Endothelial cell of umbilical vein (primary cell): ENCODE results near the gene TIMM23B. TPM values are rescaled to one million over a fixed set of nuclear protein-coding genes. Genes with fewer than 3 reads are reported as not detected.
"Not testable (repeated sequence)": the region's sequence is repeated elsewhere in the genome, so short reads cannot be mapped to it uniquely, and the experiment has no call there.

Experiments
- BruUV-seq: library from RNA; stranded (reverse); fragments of 400-500 nt; replicated peaks from 2 replicates; lab custom pipeline; 2021; lab: Mats Ljungman, UMichigan
- CTCF ChIA-PET: fragments of 300-600, 350-600 bp; sonication (Branson Sonifier 250); formaldehyde crosslinking; loops from one replicate; lab custom pipeline; 2021; ENCODE audit warnings: antibody characterized with exemption, inconsistent platforms; lab: Charles Lee
- POLR2A ChIA-PET: fragments of 300-600, 350-600 bp; sonication (Branson Sonifier 250); formaldehyde crosslinking; loops from one replicate; lab custom pipeline; 2021; ENCODE audit warnings: antibody characterized with exemption, inconsistent platforms; lab: Charles Lee
- DNase-seq: peaks from one replicate; pipeline ENCODE4 v3.0.0-alpha.2; 2011; ENCODE audit warnings: low read depth, low spot score
- FAIRE-seq: peaks from 2 replicates; lab custom pipeline; 2011; peaks lifted over from hg19 to GRCh38; lab: Jason Lieb, UNC
- H2AFZ ChIP-seq: 2 replicates; pipeline ENCODE4 v1.6.0; 2012; ENCODE audit warnings: low read depth, low read length, control low read depth, inconsistent platforms
- H3K27ac ChIP-seq: 2 replicates; pipeline ENCODE4 v1.5.1; 2011; ENCODE audit warnings: low read depth, mild to moderate bottlenecking, control low read depth, low read length, moderate library complexity; ENCODE audit not compliant: insufficient read depth
- H3K27me3 ChIP-seq, 2 experiments: 2 replicates each; pipeline versions ENCODE4 v1.6.0 to v1.6.1; 2011; ENCODE audit warnings: low read length in 2 of 2, mixed read lengths in 1 of 2; ENCODE audit not compliant: control insufficient read depth in 2 of 2, insufficient read depth in 2 of 2
- H3K36me3 ChIP-seq, 2 experiments: 2 replicates in 1 of 2; 3 replicates in 1 of 2; pipeline ENCODE4 v1.5.1; 2011; ENCODE audit warnings: low read length in 2 of 2, mild to moderate bottlenecking in 1 of 2, moderate library complexity in 1 of 2; ENCODE audit not compliant: control insufficient read depth in 2 of 2, insufficient read depth in 2 of 2; ENCODE audit errors: extremely low read depth in 1 of 2
- H3K4me1 ChIP-seq: 3 replicates; pipeline ENCODE4 v1.5.1; 2011; ENCODE audit warnings: mild to moderate bottlenecking, low read length; ENCODE audit not compliant: control insufficient read depth, insufficient read depth; ENCODE audit errors: extremely low read depth
- H3K4me2 ChIP-seq: 2 replicates; pipeline ENCODE4 v1.6.1; 2011; ENCODE audit warnings: low read length, control low read depth, mixed read lengths; ENCODE audit not compliant: insufficient read depth
- H3K4me3 ChIP-seq, 3 experiments: fragments of 200-600 bp in 1 of 3; sonication (generic), shearing (Covaris generic) in 1 of 3; replicated peaks in 1 of 3; 2 replicates each; pipeline ENCODE4 v1.5.1; 2011 to 2016; ENCODE audit warnings: control low read depth in 3 of 3, low read length in 3 of 3, mild to moderate bottlenecking in 2 of 3, inconsistent platforms in 1 of 3, low read depth in 1 of 3, moderate library complexity in 1 of 3; ENCODE audit not compliant: insufficient read depth in 1 of 3
- H3K79me2 ChIP-seq: 2 replicates; pipeline ENCODE4 v1.6.0; 2012; ENCODE audit warnings: low read length, inconsistent platforms; ENCODE audit not compliant: control insufficient read depth, insufficient read depth
- H3K9ac ChIP-seq: replicated peaks from 2 replicates; pipeline ENCODE3; 2011; ENCODE audit warnings: low read length, control low read depth; ENCODE audit not compliant: insufficient read depth; ENCODE audit errors: extremely low read depth
- H3K9me1 ChIP-seq: replicated peaks from 3 replicates; pipeline ENCODE4 v1.6.0; 2011; ENCODE audit warnings: mild to moderate bottlenecking, low read length; ENCODE audit not compliant: control insufficient read depth, insufficient read depth; ENCODE audit errors: extremely low read depth
- H3K9me3 ChIP-seq: replicated peaks from 2 replicates; pipeline ENCODE4 v1.5.1; 2012; ENCODE audit warnings: low read length, inconsistent platforms; ENCODE audit not compliant: control insufficient read depth, insufficient read depth
- H4K20me1 ChIP-seq: replicated peaks from 2 replicates; pipeline ENCODE3; 2011; ENCODE audit warnings: mild to moderate bottlenecking, low read length; ENCODE audit not compliant: control insufficient read depth, insufficient read depth; ENCODE audit errors: extremely low read depth
- dilution Hi-C: fragments of 300-500 bp; cut with MboI; formaldehyde crosslinking; loops from one replicate; pipeline ENCODE4 v1.15.0; 2019; ENCODE audit warnings: low sequenced_read_pairs; ENCODE audit not compliant: extremely low pct_ligation_motif_present
- intact Hi-C: fragments of 100-400 bp; cut with micrococcal nuclease; formaldehyde crosslinking; loops from one replicate; pipeline ENCODE4 v1.10.0; 2022
- polyA plus RNA-seq, 4 experiments: library from polyadenylated mRNA; depleted of rRNA in 3 of 4; stranded (reverse) in 3 of 4; unstranded in 1 of 4; fragments of >200 nt; gene quantifications; 2 replicates each; pipeline versions ENCODE4 v1.2.1 to v1.2.3, GENCODE V29; 2011 to 2012; ENCODE audit warnings: missing spikeins in 1 of 4
- total RNA-seq: library from RNA; stranded (reverse); gene quantifications from 2 replicates; pipeline ENCODE4 v1.2.3, GENCODE V29; 2021

The TIMM23B gene
- total and polyA plus RNA-seq, 2 donors (not counting 3 experiments of a cell fraction or from before 2014, with no cell fraction given), result 14.4 to 18.7 TPM

DNA sequence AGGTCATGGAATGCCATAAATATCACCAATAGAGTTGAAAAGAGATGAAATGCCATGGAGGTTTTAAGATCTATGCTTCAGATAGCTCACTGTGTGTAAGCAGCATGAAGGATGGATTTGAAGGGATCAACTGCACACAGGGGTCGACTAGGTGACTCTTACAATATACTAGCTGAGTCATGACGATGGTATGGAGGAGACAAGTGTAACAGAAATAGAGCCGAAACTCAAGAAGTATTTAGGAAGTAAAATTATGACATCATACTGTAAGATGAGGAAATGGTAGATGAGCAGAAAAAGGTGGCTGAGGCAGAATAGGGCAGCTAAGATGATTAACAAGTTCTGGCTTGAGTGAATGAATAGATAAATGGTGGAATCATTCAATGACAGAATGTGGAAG is 38.0 kb upstream of the TIMM23B start:
- CTCF ChIA-PET, H3K27me3 ChIP-seq, H3K79me2 ChIP-seq, DNase-seq, POLR2A ChIA-PET, H3K4me1 ChIP-seq, BruUV-seq, FAIRE-seq, H3K27ac ChIP-seq, dilution Hi-C loops, H3K4me3 ChIP-seq, intact Hi-C loops, H2AFZ ChIP-seq, H3K9ac ChIP-seq, H3K9me1 ChIP-seq, H3K4me2 ChIP-seq, H4K20me1 ChIP-seq, H3K9me3 ChIP-seq, H3K36me3 ChIP-seq: not testable (repeated sequence)

DNA sequence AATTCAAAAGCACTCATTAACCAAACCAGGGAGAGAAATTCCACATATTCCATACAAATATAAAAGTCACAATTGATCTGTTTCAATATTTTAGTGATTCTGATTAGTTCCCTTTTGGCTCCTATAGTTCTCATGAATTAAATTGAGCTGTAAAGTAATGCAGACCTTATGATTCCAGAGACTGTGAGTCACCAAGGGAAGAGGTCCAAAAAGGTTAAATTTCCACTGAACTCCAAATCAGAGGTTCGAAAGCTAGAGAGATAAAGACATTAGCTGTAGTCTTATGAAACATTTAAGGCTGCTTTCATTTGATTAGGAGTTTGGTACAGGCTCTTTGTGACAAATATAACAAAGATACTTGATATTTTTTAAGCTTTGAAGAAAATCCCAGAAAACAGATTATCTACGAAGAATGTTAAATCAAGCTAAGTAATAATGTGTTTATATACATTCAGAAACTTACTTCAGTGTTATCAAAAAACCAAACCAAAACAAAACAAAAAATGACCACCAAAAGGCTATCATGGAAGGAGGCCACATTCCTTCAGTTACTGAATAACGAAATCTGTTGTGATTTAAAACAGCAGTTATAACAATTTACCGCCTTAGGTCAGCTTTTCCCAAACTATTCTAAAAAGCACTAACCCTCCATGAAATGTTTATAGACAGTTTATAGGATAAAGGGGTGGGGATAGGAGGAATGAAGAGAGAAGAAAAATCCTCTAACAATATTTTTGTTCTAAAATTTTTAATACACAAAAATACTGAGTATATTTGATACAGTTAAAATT is 33.4 kb upstream of the TIMM23B start:
- H3K79me2 ChIP-seq, H3K27me3 ChIP-seq, POLR2A ChIA-PET, intact Hi-C loops, H4K20me1 ChIP-seq, H3K9me1 ChIP-seq, H3K9ac ChIP-seq, BruUV-seq, CTCF ChIA-PET, dilution Hi-C loops, FAIRE-seq, DNase-seq, H3K9me3 ChIP-seq, H3K4me2 ChIP-seq, H3K36me3 ChIP-seq, H3K4me3 ChIP-seq, H3K4me1 ChIP-seq, H2AFZ ChIP-seq, H3K27ac ChIP-seq: not testable (repeated sequence)

GRCh38 chr10:49910295-49910694 is 31.6 kb upstream of the TIMM23B start:
- H3K4me3 ChIP-seq, intact Hi-C loops, BruUV-seq, H2AFZ ChIP-seq, H3K9me1 ChIP-seq, CTCF ChIA-PET, H3K4me2 ChIP-seq, FAIRE-seq, H3K36me3 ChIP-seq, POLR2A ChIA-PET, H3K9me3 ChIP-seq, H3K27me3 ChIP-seq, dilution Hi-C loops, H3K27ac ChIP-seq, DNase-seq, H4K20me1 ChIP-seq, H3K4me1 ChIP-seq, H3K79me2 ChIP-seq, H3K9ac ChIP-seq: not testable (repeated sequence)

- H3K79me2 ChIP-seq, H3K9ac ChIP-seq, POLR2A ChIA-PET, BruUV-seq, DNase-seq, H2AFZ ChIP-seq, H3K27ac ChIP-seq, H3K4me1 ChIP-seq, H3K9me3 ChIP-seq, FAIRE-seq, H3K27me3 ChIP-seq, H3K4me2 ChIP-seq, CTCF ChIA-PET, H4K20me1 ChIP-seq, dilution Hi-C loops, H3K4me3 ChIP-seq, H3K9me1 ChIP-seq, H3K36me3 ChIP-seq: not testable (repeated sequence)
- intact Hi-C loops, result loop anchor here (2.0 kb wide), 1 partner anchor 322 kb away; no protein-coding TSS in a partner anchor
These were observed 25.4 kb upstream of the TIMM23B start for GRCh38 chr10:49916451-49916850.
